ENCODE data around the gene TPSG1. TPM values are rescaled to one million over a fixed set of nuclear protein-coding genes. Genes with fewer than 3 reads are reported as not detected.

TPSG1 gene
- total RNA-seq, 1 experiment from 2014 or later: not detected

- CTCF ChIA-PET: interaction anchor here (0.8 to 1.5 kb wide), 7 partner anchors 11 to 137 kb away, joined by 3 to 7 read pairs (median 4); no protein-coding TSS in a partner anchor
These were observed 30.2 kb downstream of the TPSG1 start for GRCh38 chr16:1194665-1195392.

More at GRCh38 chr16:1194665-1195392, 30.2 kb downstream of the TPSG1 start:
- Mint-ChIP-seq H3K9me3 (no peaks in the 10 kb centered on the region), H3K4me1 (0 out of 2 replicates have a peak, but pooled peaks cover 4% of the 10 kb centered on the region), H3K27ac (no peak overlapping the region), H3K4me3 (no peak overlapping the region), H3K27me3 (ENCODE audit: low read depth) (no peaks in the 10 kb centered on the region), H3K36me3 (no peaks in the 10 kb centered on the region)
- POLR2A ChIA-PET: no interaction called here
- ATAC-seq: peak; percentile 67
- no peak for TF ChIP-seq PRRX2 (CRISPR knock-in tag; IDR thresholded peaks at IDR 0.05)
- no peak for TF ChIP-seq ZNF532 (CRISPR knock-in tag; IDR thresholded peaks at IDR 0.05; ENCODE audit: borderline replicate concordance)
- TF ChIP-seq ZNF423 (CRISPR knock-in tag; IDR thresholded peaks at IDR 0.05): no peak
- TF ChIP-seq FOXJ3 (CRISPR knock-in tag; IDR thresholded peaks at IDR 0.05; ENCODE audit: borderline replicate concordance): no peak
- TF ChIP-seq CTCF (IDR thresholded peaks at IDR 0.05): peak; percentile 92
- TF ChIP-seq USF1 (CRISPR knock-in tag; IDR thresholded peaks at IDR 0.05): no peak
- TF ChIP-seq IRF1 (CRISPR knock-in tag; IDR thresholded peaks at IDR 0.05): no peak
- TF ChIP-seq SP1 (CRISPR knock-in tag; conservative IDR thresholded peaks at IDR 0.05): peak; percentile 44; the same call in 1 of the 2 replicates
- TF ChIP-seq NFE2L1 (CRISPR knock-in tag; IDR thresholded peaks at IDR 0.05): no peak
- peak; percentile 58; the same call in 1 of the 2 replicates for TF ChIP-seq RELA (CRISPR knock-in tag; IDR thresholded peaks at IDR 0.05; ENCODE audit: borderline replicate concordance)
- no peak; the same call in 1 of the 2 replicates for TF ChIP-seq FOXK1 (CRISPR knock-in tag; IDR thresholded peaks at IDR 0.05)
- no peak for TF ChIP-seq CBFB (CRISPR knock-in tag; IDR thresholded peaks at IDR 0.05; ENCODE audit: low read depth)
- no peak for TF ChIP-seq MXD4 (CRISPR knock-in tag; IDR thresholded peaks at IDR 0.05; ENCODE audit: borderline replicate concordance)
- no peak for TF ChIP-seq NFATC4 (CRISPR knock-in tag; IDR thresholded peaks at IDR 0.05)
- TF ChIP-seq TEAD1 (CRISPR knock-in tag; IDR thresholded peaks at IDR 0.05): no peak
- DNase-seq (ENCODE audit: low spot score): peak; percentile 71
